Hematopoietic multipotent progenitor cell treated with erythropoietin and hydrocortisone succinate and interleukin-3 and kit ligand, for 15 days (in vitro differentiated cells): ENCODE measurements around the gene IGF2BP2.

Source experiments
- DNase-seq: peaks from one replicate; pipeline ENCODE4 v3.0.0-alpha.2; 2015; ENCODE audit warnings: low spot score

Gene IGF2BP2

GRCh38 chr3:185764980-185765370 is 59.9 kb downstream of the IGF2BP2 start:
- no peak for DNase-seq

GRCh38 chr3:185764163-185764979 is 60.5 kb downstream of the IGF2BP2 start:
- DNase-seq = no peak

- DNase-seq = no peak
Observed at GRCh38 chr3:185763347-185764005, 61.4 kb downstream of the IGF2BP2 start.

- no peak for DNase-seq
Observed at GRCh38 chr3:185760550-185760949, 64.3 kb downstream of the IGF2BP2 start.

GRCh38 chr3:185760088-185760487 is 64.8 kb downstream of the IGF2BP2 start:
- no peak for DNase-seq

- DNase-seq = no peak
Observed at GRCh38 chr3:185759512-185759911, 65.3 kb downstream of the IGF2BP2 start.

GRCh38 chr3:185758912-185759311 is 65.9 kb downstream of the IGF2BP2 start:
- no peak for DNase-seq

GRCh38 chr3:185757176-185757575 is 67.7 kb downstream of the IGF2BP2 start:
- DNase-seq = no peak

- no peak for DNase-seq
Observed at GRCh38 chr3:185756477-185756876, 68.4 kb downstream of the IGF2BP2 start.

- DNase-seq = no peak
Observed at GRCh38 chr3:185754920-185755319, 69.9 kb downstream of the IGF2BP2 start.

GRCh38 chr3:185753354-185753753 is 71.5 kb downstream of the IGF2BP2 start:
- no peak for DNase-seq

GRCh38 chr3:185750702-185751101 is 74.1 kb downstream of the IGF2BP2 start:
- no peak for DNase-seq

- no peak for DNase-seq
Observed at GRCh38 chr3:185750015-185750414, 74.8 kb downstream of the IGF2BP2 start.

GRCh38 chr3:185746470-185746869 is 78.4 kb downstream of the IGF2BP2 start:
- no peak for DNase-seq

GRCh38 chr3:185744997-185745843 is 79.6 kb downstream of the IGF2BP2 start:
- no peak for DNase-seq

- no peak for DNase-seq
Observed at GRCh38 chr3:185741586-185741985, 83.3 kb downstream of the IGF2BP2 start.

GRCh38 chr3:185740133-185740532 is 84.7 kb downstream of the IGF2BP2 start:
- no peak for DNase-seq

- no peak for DNase-seq
Observed at GRCh38 chr3:185739264-185739701, 85.6 kb downstream of the IGF2BP2 start.

- DNase-seq = no peak
Observed at GRCh38 chr3:185737740-185738680, 86.8 kb downstream of the IGF2BP2 start.

GRCh38 chr3:185737020-185737419 is 87.8 kb downstream of the IGF2BP2 start:
- no peak for DNase-seq

GRCh38 chr3:185734725-185735096 is 90.1 kb downstream of the IGF2BP2 start:
- DNase-seq = peak; percentile 30
